ENCODE data around the gene SLIT3. TPM values are rescaled to one million over a fixed set of nuclear protein-coding genes. Genes with fewer than 3 reads are reported as not detected.

SLIT3 gene
- total RNA-seq, 1 donor from 2014 or later = 70.0 TPM

- TF ChIP-seq CTCF (IDR thresholded peaks at IDR 0.05) = no peak
- intact Hi-C loops (cut with DNase I) = no loop called here
- no peaks in the 10 kb centered on the region for H3K36me3 ChIP-seq
- H3K27me3 ChIP-seq = no peaks in the 10 kb centered on the region
- H3K27ac ChIP-seq = no peak overlapping the region
- no peaks in the 10 kb centered on the region for H3K4me1 ChIP-seq
- no peak for DNase-seq
- ATAC-seq = no peak
- H3K9me3 ChIP-seq = no peaks in the 10 kb centered on the region
- H3K4me3 ChIP-seq = no peak overlapping the region
These were observed 625.0 kb downstream of the SLIT3 start for GRCh38 chr5:168675883-168676408.

- no peak overlapping the region for H3K4me3 ChIP-seq
- intact Hi-C loops (cut with DNase I) = no loop called here
- no peaks in the 10 kb centered on the region for H3K36me3 ChIP-seq
- H3K27me3 ChIP-seq = no peaks in the 10 kb centered on the region
- no peaks in the 10 kb centered on the region for H3K9me3 ChIP-seq
- no peak overlapping the region for H3K27ac ChIP-seq
- ATAC-seq (no peak), DNase-seq (no peak)
- no peaks in the 10 kb centered on the region for H3K4me1 ChIP-seq
- no peak for TF ChIP-seq CTCF (IDR thresholded peaks at IDR 0.05)
These were observed 626.0 kb downstream of the SLIT3 start for GRCh38 chr5:168674893-168675482.

- H3K9me3 ChIP-seq = no peaks in the 10 kb centered on the region
- ATAC-seq (no peak), DNase-seq (no peak)
- H3K36me3 ChIP-seq = no peaks in the 10 kb centered on the region
- no peak overlapping the region for H3K4me3 ChIP-seq
- H3K27me3 ChIP-seq = no peaks in the 10 kb centered on the region
- intact Hi-C loops (cut with DNase I) = no loop called here
- H3K27ac ChIP-seq = no peak overlapping the region
- no peaks in the 10 kb centered on the region for H3K4me1 ChIP-seq
- TF ChIP-seq CTCF (IDR thresholded peaks at IDR 0.05) = no peak
These were observed 628.1 kb downstream of the SLIT3 start for GRCh38 chr5:168672888-168673287.

GRCh38 chr5:168672016-168672415, 628.9 kb downstream of the SLIT3 start:
- DNase-seq (no peak), ATAC-seq (no peak)
- no peaks in the 10 kb centered on the region for H3K36me3 ChIP-seq
- TF ChIP-seq CTCF (IDR thresholded peaks at IDR 0.05) = no peak
- no peak overlapping the region for H3K4me3 ChIP-seq
- intact Hi-C loops (cut with DNase I) = no loop called here
- H3K9me3 ChIP-seq = no peaks in the 10 kb centered on the region
- H3K27ac ChIP-seq = no peak overlapping the region
- H3K27me3 ChIP-seq = no peaks in the 10 kb centered on the region
- no peaks in the 10 kb centered on the region for H3K4me1 ChIP-seq

- TF ChIP-seq CTCF (IDR thresholded peaks at IDR 0.05) = no peak
- DNase-seq = no peak
- intact Hi-C loops (cut with DNase I) = no loop called here
- H3K9me3 ChIP-seq = no peaks in the 10 kb centered on the region
- no peaks in the 10 kb centered on the region for H3K27me3 ChIP-seq
- no peak overlapping the region for H3K4me3 ChIP-seq
- no peak overlapping the region for H3K27ac ChIP-seq
- no peaks in the 10 kb centered on the region for H3K4me1 ChIP-seq
- H3K36me3 ChIP-seq = no peaks in the 10 kb centered on the region
- peak; percentile 30 for ATAC-seq
These were observed 629.9 kb downstream of the SLIT3 start for GRCh38 chr5:168670881-168671575.

Data from upper lobe of right lung (tissue), 1 donor.